ENCODE measurements around the gene ROCK2.

The ROCK2 gene

GRCh38 chr2:11367170-11367730, 22.8 kb upstream of the ROCK2 start:
- no peak for DNase-seq (ENCODE audit: low read depth)

- DNase-seq (ENCODE audit: low read depth), result no peak
These were observed 21.9 kb upstream of the ROCK2 start for GRCh38 chr2:11366326-11366741.

DNA sequence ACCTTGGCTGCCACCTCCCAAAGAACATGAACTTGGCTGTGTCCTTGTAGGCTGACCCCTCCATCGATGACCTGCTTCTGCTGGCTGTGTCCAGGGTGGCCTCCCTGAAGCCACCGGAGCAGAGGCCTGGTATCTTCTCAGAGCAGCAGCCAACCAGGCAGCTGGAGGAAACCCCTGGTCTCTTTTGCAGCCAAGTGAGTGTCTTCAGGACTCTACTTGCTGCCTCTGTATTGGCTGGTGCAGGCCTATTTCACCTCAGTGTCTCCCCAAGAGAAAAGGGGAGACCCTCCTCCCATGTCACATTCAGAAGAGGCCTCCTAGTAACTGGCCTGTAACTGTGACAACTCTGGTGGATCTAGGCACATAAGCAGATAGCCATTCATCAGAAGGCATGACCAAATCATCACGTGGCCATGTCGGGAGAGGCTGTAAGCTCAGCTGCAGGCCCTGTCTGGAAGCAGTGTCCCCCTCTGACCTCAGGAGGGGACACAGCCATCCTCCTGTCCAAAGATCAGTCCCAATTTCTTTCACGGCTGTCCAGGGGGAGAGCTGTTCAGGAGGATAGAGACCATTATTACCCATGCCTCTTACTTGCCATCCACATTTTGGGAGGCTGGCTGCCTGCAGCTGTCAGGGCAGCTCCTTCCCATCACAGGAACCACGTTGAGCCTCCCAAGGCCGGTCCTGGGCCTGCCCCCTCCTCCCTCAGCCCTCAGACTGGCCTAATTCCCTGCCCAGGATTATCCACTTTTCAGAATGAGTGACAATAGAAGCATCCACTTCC, 20.9 kb upstream of the ROCK2 start:
- no peak for DNase-seq (ENCODE audit: low read depth)

GRCh38 chr2:11364565-11364887, 20.1 kb upstream of the ROCK2 start:
- no peak for DNase-seq (ENCODE audit: low read depth)

- DNase-seq (ENCODE audit: low read depth), result no peak
These were observed 19.6 kb upstream of the ROCK2 start for GRCh38 chr2:11363868-11364564.

- no peak for DNase-seq (ENCODE audit: low read depth)
These were observed 15.4 kb upstream of the ROCK2 start for GRCh38 chr2:11359865-11360264.

GRCh38 chr2:11357428-11357972, 13.1 kb upstream of the ROCK2 start:
- DNase-seq (ENCODE audit: low read depth), result no peak

GRCh38 chr2:11356764-11357163, 12.3 kb upstream of the ROCK2 start:
- DNase-seq (ENCODE audit: low read depth), result no peak

- no peak for DNase-seq (ENCODE audit: low read depth)
These were observed 11.0 kb upstream of the ROCK2 start for GRCh38 chr2:11355194-11356053.

DNA sequence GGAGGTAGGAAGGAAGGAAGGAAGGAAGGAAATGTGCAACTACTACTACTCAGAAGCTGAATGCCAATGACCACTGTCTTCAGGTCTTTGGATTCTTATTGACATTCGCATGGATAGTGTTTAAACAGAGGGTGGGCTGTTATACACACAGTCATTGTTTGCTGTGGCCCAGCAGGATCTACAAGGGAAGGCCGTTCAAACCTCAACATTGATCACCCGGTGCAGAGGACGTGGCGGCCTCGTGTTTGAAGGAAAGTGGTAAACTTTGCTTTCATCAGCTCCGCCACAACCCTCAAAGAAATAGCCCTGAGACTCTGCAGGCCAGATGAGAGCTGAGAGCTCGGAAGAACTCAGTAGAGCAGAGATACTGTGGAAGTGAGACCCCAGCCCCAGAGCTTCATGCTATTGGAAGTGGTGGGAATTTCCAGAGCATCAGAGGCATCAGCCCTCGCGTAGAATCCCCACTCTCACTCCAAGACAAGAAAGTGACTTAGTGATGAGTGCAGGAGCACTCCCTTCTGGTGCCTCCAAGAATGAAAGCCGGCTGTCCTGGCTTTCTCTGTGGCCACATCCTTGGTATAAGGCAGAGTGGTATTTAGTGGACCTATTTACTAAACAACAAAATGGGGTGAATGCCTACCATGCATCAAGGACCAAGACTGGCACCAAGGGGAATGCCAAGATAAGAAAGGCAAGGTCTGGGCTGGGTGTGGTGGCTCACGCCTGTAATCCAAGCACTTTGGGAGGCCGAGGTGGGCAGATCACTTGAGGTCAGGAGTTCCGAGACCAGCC, 10.1 kb upstream of the ROCK2 start:
- DNase-seq (ENCODE audit: low read depth), result no peak

- no peak for DNase-seq (ENCODE audit: low read depth)
These were observed 8.5 kb upstream of the ROCK2 start for GRCh38 chr2:11352781-11353537.

GRCh38 chr2:11348209-11348749, 3.8 kb upstream of the ROCK2 start:
- no peak for DNase-seq (ENCODE audit: low read depth)

DNA sequence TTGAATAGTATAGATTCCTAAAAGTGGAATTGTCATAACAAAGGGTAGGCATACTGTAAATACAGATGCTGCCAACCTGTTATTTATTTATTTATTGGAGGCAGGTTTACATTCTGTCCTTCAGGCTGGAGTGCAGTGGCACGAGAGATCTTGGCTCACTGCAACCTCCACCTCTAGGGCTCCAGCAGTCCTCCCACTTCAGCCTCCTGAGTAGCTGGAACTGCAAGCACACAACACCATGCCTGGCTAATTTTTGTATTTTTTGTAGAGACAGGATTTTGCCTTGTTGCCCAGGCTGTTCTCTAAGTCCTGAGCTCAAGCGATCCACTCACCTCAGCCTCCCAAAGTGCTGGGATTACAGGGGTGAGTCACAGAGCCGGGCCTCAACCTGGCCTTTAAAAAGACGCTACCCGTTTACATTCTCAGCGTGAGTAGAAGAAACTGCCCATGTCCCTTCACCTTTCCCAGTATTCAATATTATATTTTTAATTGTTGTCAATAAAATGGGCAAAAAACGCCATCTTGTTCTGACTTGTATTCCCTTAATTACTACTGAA, 3.0 kb upstream of the ROCK2 start:
- DNase-seq (ENCODE audit: low read depth), result no peak

- no peak for DNase-seq (ENCODE audit: low read depth)
These were observed 1.6 kb upstream of the ROCK2 start for GRCh38 chr2:11346023-11346482.

DNA sequence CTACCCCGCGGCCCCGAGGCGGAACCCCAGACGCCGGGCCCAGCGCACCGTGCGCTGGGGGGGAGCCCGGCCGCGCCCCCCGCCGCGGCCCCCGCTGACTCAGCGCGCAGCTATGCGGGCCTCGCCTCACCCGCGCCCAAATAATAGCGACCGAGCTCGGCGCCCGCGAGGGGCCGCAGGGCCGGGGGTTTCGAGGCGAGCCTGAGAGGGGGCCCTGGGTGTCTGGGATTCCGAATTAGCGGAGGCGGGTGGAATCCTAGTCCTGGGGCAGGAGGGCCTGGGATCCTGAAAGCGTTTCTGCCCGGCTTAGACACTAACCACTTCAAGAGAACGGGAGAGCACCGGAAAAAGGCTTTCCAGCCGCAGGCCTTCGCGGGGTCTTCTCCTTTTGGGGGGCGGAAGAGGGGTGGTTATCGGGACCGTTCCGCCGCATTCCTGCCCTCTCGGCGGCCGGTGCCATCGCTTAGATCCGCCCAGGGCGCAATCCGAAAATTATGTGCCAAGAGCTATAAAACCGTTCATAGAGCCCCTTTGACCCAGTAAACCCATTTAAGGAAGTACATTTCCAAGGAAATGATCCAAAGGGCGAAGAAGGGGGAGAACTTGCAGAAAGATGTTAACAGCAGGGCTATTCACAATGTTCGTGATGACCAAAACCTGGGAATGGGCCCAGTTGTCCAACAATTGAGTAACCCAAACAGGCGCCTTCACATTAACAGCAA, 681 bp upstream of the ROCK2 start:
- DNase-seq (ENCODE audit: low read depth), result no peak

- peak; percentile 6 for DNase-seq (ENCODE audit: low read depth)
These were observed 640 bp downstream of the ROCK2 start for GRCh38 chr2:11343650-11344341.

GRCh38 chr2:11343368-11343649, 1.1 kb downstream of the ROCK2 start:
- no peak for DNase-seq (ENCODE audit: low read depth)

GRCh38 chr2:11342551-11343367, 1.7 kb downstream of the ROCK2 start:
- DNase-seq (ENCODE audit: low read depth), result no peak
